Measurements from ENCODE around the gene GMFB. TPM values are rescaled to one million over a fixed set of nuclear protein-coding genes. Genes with fewer than 3 reads are reported as not detected.

Gene GMFB
- total and polyA plus RNA-seq, 2 experiments from 2014 or later = 47.3 to 138 TPM

DNA sequence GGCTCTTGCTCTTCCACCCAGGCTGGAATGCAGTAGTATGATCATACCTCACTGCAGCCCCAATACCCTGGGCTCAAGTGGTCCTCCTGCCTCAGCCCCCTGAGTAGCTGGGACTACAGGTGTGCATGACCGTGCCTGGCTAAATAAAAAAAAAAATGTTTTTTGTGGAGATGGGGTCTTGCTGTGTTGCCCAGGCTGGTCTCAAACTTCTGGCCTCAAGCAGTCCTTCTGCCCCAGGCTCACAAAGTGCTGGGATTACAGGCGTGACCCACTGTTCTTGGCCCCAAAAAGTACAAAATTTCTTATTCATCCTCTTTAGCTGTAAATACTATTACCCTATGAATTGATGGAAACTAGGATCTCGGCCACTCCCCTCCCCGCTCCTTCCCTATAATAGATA lies 35.6 kb upstream of the GMFB start:
- H3K4me2 ChIP-seq = no peak overlapping the region
- no peaks in the 10 kb centered on the region for H4K20me1 ChIP-seq (ENCODE audit: insufficient read depth, poor library complexity, severe bottlenecking)
- no peak overlapping the region for H3K27ac ChIP-seq
- H3K36me3 ChIP-seq (replicated peaks; ENCODE audit: insufficient read depth, low read depth) = no peaks in the 10 kb centered on the region
- no peaks in the 10 kb centered on the region for H3K9me2 ChIP-seq (replicated peaks; ENCODE audit: insufficient read depth)
- no peaks in the 10 kb centered on the region for H3K4me1 ChIP-seq (ENCODE audit: insufficient read depth)
- no peaks in the 10 kb centered on the region for H3K27me3 ChIP-seq
- H2AFZ ChIP-seq = no peak overlapping the region
- H3K4me3 ChIP-seq = no peak overlapping the region
- peaks cover 27% of the 10 kb centered on the region for H3K79me2 ChIP-seq
- TF ChIP-seq EZH2 (IDR thresholded peaks at IDR 0.05; ENCODE audit: borderline replicate concordance) (no peak), EZH2phosphoT487 (IDR thresholded peaks at IDR 0.05; ENCODE audit: low read depth, severe bottlenecking, unreplicated experiment) (no peak)
- TF ChIP-seq, protein P1, sequence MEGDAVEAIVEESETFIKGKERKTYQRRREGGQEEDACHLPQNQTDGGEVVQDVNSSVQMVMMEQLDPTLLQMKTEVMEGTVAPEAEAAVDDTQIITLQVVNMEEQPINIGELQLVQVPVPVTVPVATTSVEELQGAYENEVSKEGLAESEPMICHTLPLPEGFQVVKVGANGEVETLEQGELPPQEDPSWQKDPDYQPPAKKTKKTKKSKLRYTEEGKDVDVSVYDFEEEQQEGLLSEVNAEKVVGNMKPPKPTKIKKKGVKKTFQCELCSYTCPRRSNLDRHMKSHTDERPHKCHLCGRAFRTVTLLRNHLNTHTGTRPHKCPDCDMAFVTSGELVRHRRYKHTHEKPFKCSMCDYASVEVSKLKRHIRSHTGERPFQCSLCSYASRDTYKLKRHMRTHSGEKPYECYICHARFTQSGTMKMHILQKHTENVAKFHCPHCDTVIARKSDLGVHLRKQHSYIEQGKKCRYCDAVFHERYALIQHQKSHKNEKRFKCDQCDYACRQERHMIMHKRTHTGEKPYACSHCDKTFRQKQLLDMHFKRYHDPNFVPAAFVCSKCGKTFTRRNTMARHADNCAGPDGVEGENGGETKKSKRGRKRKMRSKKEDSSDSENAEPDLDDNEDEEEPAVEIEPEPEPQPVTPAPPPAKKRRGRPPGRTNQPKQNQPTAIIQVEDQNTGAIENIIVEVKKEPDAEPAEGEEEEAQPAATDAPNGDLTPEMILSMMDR (IDR thresholded peaks at IDR 0.05; ENCODE audit: poor library complexity) = no peak
- 99% methylated on average over 4 of the region's 4 CpGs for WGBS (ENCODE audit: low lambda C conversion rate, missing lambda C conversion rate)
- H3K9me3 ChIP-seq (ENCODE audit: low read depth) = no peaks in the 10 kb centered on the region
- DNase-seq (ENCODE audit: low spot score) = no peak

DNA sequence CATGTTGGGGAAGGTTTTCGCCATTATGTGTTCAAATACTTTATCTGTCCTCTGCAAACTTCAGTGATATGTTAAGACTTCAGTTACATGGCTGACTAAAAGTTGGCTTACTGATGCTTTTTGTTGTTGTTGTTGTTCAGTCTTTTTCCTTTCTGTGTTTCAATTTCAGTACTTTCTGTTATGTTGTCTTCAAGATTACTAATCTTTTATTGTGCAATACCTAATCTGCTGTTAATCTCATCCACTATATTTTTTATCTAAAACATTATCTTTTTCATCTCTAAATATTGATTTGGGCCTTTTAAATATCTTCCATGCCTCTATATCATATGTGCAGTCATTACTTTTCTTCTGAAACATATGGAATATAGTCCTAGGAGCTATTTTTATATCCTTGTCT lies 27.9 kb upstream of the GMFB start:
- no peak for DNase-seq (ENCODE audit: low spot score)
- no peaks in the 10 kb centered on the region for H3K9me3 ChIP-seq (ENCODE audit: low read depth)
- peaks cover 96% of the 10 kb centered on the region for H3K79me2 ChIP-seq
- H3K4me2 ChIP-seq = no peak overlapping the region
- no peaks in the 10 kb centered on the region for H3K9me2 ChIP-seq (replicated peaks; ENCODE audit: insufficient read depth)
- no peak overlapping the region for H3K27ac ChIP-seq
- no peaks in the 10 kb centered on the region for H3K27me3 ChIP-seq
- no peaks in the 10 kb centered on the region for H3K4me1 ChIP-seq (ENCODE audit: insufficient read depth)
- TF ChIP-seq EZH2 (IDR thresholded peaks at IDR 0.05; ENCODE audit: borderline replicate concordance) = no peak
- TF ChIP-seq EZH2phosphoT487 (IDR thresholded peaks at IDR 0.05; ENCODE audit: low read depth, severe bottlenecking, unreplicated experiment) = no peak
- TF ChIP-seq, protein P1 (IDR thresholded peaks at IDR 0.05; ENCODE audit: poor library complexity) = no peak
- H2AFZ ChIP-seq = no peak overlapping the region
- H3K36me3 ChIP-seq (replicated peaks; ENCODE audit: insufficient read depth, low read depth) = no peaks in the 10 kb centered on the region
- H4K20me1 ChIP-seq (ENCODE audit: insufficient read depth, poor library complexity, severe bottlenecking) = no peaks in the 10 kb centered on the region
- H3K4me3 ChIP-seq = no peak overlapping the region
- 89% methylated on average over 1 of the region's 1 CpG for WGBS (ENCODE audit: low lambda C conversion rate, missing lambda C conversion rate)

DNA sequence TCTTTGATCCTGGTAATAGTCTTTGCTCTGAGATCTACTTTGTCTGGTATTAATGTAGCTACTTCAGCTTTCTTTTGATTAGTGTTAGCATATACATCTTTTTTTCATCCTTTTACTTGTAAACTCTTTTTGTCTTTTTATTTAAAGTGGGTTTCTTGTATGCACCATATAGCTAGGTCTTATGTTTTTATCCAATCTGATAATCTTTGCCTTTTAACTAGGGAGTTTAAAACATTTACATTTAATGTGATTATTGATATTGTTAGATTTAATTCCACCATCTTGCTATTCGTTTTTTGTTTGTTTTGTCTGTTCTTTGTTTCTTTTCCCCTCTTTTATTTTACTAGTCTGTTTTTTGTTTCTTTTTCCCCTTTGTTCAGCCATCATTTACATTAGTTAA lies 26.9 kb upstream of the GMFB start:
- peaks cover 97% of the 10 kb centered on the region for H3K79me2 ChIP-seq
- WGBS (ENCODE audit: low lambda C conversion rate, missing lambda C conversion rate) = 90% methylated on average over 1 of the region's 1 CpG
- no peaks in the 10 kb centered on the region for H4K20me1 ChIP-seq (ENCODE audit: insufficient read depth, poor library complexity, severe bottlenecking)
- H3K36me3 ChIP-seq (replicated peaks; ENCODE audit: insufficient read depth, low read depth) = no peaks in the 10 kb centered on the region
- no peaks in the 10 kb centered on the region for H3K9me3 ChIP-seq (ENCODE audit: low read depth)
- no peak overlapping the region for H3K27ac ChIP-seq
- H3K4me3 ChIP-seq = no peak overlapping the region
- H3K4me2 ChIP-seq = no peak overlapping the region
- no peak for TF ChIP-seq EZH2 (IDR thresholded peaks at IDR 0.05; ENCODE audit: borderline replicate concordance)
- TF ChIP-seq EZH2phosphoT487 (IDR thresholded peaks at IDR 0.05; ENCODE audit: low read depth, severe bottlenecking, unreplicated experiment) = no peak
- TF ChIP-seq, protein P1 (IDR thresholded peaks at IDR 0.05; ENCODE audit: poor library complexity) = no peak
- peaks cover 5% of the 10 kb centered on the region for H3K4me1 ChIP-seq (ENCODE audit: insufficient read depth)
- no peak overlapping the region for H2AFZ ChIP-seq
- H3K27me3 ChIP-seq = no peaks in the 10 kb centered on the region
- DNase-seq (ENCODE audit: low spot score) = no peak
- no peaks in the 10 kb centered on the region for H3K9me2 ChIP-seq (replicated peaks; ENCODE audit: insufficient read depth)

DNA sequence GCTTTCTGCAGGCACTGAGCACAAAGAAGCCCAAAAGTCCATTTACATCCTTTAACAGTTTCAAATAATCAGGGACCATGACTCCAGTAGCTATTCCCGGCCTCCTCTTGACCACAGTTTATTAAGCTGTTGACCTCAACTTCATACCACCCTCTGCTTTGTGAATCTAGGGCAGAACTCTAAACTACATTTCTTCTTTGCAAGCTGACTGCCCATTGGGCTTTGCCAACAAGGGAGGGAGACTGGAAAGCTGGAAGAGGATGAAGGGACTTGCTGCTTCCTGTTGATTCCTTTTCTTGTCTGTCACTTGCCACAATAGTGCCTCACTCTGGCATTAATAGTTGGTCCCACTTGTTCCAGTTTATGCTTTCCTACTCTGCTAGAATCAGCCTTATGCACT lies 23.6 kb upstream of the GMFB start:
- no peaks in the 10 kb centered on the region for H4K20me1 ChIP-seq (ENCODE audit: insufficient read depth, poor library complexity, severe bottlenecking)
- peaks cover 71% of the 10 kb centered on the region for H3K79me2 ChIP-seq
- WGBS (ENCODE audit: low lambda C conversion rate, missing lambda C conversion rate) = 90% methylated on average over 1 of the region's 1 CpG
- no peaks in the 10 kb centered on the region for H3K9me2 ChIP-seq (replicated peaks; ENCODE audit: insufficient read depth)
- no peaks in the 10 kb centered on the region for H3K9me3 ChIP-seq (ENCODE audit: low read depth)
- DNase-seq (ENCODE audit: low spot score) = no peak
- no peak overlapping the region for H3K4me3 ChIP-seq
- TF ChIP-seq EZH2 (IDR thresholded peaks at IDR 0.05; ENCODE audit: borderline replicate concordance) (no peak), EZH2phosphoT487 (IDR thresholded peaks at IDR 0.05; ENCODE audit: low read depth, severe bottlenecking, unreplicated experiment) (no peak)
- TF ChIP-seq, protein P1 (IDR thresholded peaks at IDR 0.05; ENCODE audit: poor library complexity) = no peak
- no peak overlapping the region for H2AFZ ChIP-seq
- no peaks in the 10 kb centered on the region for H3K27me3 ChIP-seq
- H3K4me2 ChIP-seq = no peak overlapping the region
- H3K36me3 ChIP-seq (replicated peaks; ENCODE audit: insufficient read depth, low read depth) = no peaks in the 10 kb centered on the region
- peaks cover 6% of the 10 kb centered on the region for H3K4me1 ChIP-seq (ENCODE audit: insufficient read depth)
- H3K27ac ChIP-seq = no peak overlapping the region

Data from hepatocyte (in vitro differentiated cells).